Inflammatory macrophage treated with lipopolysaccharide for 4 hours (primary cell): ENCODE data around the gene PRRC2B.
"Not testable (repeated sequence)": the region's sequence is repeated elsewhere in the genome, so short reads cannot be mapped to it uniquely, and the experiment has no call there.

Experiments used
- DNase-seq: peaks from one replicate; pipeline ENCODE4 v3.0.0-alpha.2; 2020

Gene PRRC2B

GRCh38 chr9:131546336-131547084, 152.6 kb downstream of the PRRC2B start:
- DNase-seq: no peak

GRCh38 chr9:131549186-131549585, 155.3 kb downstream of the PRRC2B start:
- DNase-seq: not testable (repeated sequence)
